ENCODE data around the gene ARHGAP24. TPM values are rescaled to one million over a fixed set of nuclear protein-coding genes. Genes with fewer than 3 reads are reported as not detected.

The ARHGAP24 gene
- polyA plus RNA-seq, 3 donors, result 12.5 to 32.0 (median 18.8) TPM

DNA sequence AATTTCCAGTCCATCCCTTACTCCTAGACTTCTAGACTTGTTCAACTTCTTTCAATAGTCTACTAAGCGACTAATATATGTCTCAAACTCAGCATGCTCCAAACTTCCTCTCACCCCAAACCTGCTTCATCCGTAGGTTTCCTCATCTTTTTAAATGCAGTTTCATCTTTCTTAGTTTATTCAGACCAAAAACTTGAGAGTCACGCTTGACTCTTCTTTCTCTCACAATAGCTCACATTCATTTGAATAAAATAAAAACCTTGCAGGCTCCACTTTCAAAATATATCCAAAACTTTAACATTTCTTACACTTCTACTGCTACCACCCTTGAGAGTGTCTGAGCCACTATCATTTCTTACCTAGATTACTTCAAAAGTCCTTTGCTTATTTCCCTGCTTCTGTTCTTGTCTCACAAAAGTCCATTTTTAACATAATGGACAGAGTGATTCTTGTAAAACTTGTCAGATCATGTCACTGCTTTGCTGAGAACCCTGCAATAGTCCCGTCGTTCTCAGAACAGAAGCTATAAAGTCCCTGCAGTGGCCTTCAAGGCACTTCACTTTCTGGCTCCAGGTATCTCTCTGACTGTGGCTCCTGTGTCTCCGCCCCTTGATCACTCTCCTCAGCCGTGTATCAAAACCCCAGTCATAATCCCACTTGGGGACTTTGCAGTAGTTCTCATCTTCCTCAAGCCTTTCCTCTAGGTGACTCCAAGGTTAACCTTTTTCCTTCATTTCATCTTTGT is 167.6 kb downstream of the ARHGAP24 start:
- H3K4me2 ChIP-seq (replicated peaks; ENCODE audit: extremely low read depth, low read length, poor library complexity, severe bottlenecking), result no peak overlapping the region
- H3K27me3 ChIP-seq (ENCODE audit: control insufficient read depth in 2 of 2, insufficient read depth in 2 of 2, low read length in 2 of 2), result no peaks in the 10 kb centered on the region
- Mint-ChIP-seq H3K27me3 (ENCODE audit: low read depth in 3 of 3) (peaks cover 0 to 2% (median 0%) of the 10 kb centered on the region in 3 donors), H3K4me3 (no peak overlapping the region), H3K36me3 (peaks cover 6 to 13% of the 10 kb centered on the region in 2 donors), H3K9me3 (peaks cover 0 to 3% (median 0%) of the 10 kb centered on the region in 7 donors), H3K27ac (no peak overlapping the region), H3K4me1 (no peaks in the 10 kb centered on the region)
- intact Hi-C loops (cut with micrococcal nuclease), result no loop called here
- DNase-seq, result no peak
- H3K4me1 ChIP-seq (ENCODE audit: control insufficient read depth in 1 of 2, insufficient read depth in 2 of 2, low read length in 2 of 2), result no peaks in the 10 kb centered on the region
- H3K27ac ChIP-seq (ENCODE audit: low read depth in 1 of 2, low read length in 2 of 2), result no peak overlapping the region
- H4K20me1 ChIP-seq (ENCODE audit: insufficient read depth, low read length), result no peaks in the 10 kb centered on the region
- H3K9me3 ChIP-seq (replicated peaks in 1 of 2; ENCODE audit: control insufficient read depth in 1 of 2, insufficient read depth in 1 of 2, low read length in 2 of 2), result no peaks in the 10 kb centered on the region
- no peaks in the 10 kb centered on the region for H3K79me2 ChIP-seq (ENCODE audit: insufficient read depth, low read length)
- no peak overlapping the region for H3K9ac ChIP-seq (ENCODE audit: insufficient read depth, low read length, poor library complexity, severe bottlenecking)
- 96% methylated on average over 6 of the region's 7 CpGs for WGBS (ENCODE audit: insufficient coverage)
- TF ChIP-seq, protein P1, sequence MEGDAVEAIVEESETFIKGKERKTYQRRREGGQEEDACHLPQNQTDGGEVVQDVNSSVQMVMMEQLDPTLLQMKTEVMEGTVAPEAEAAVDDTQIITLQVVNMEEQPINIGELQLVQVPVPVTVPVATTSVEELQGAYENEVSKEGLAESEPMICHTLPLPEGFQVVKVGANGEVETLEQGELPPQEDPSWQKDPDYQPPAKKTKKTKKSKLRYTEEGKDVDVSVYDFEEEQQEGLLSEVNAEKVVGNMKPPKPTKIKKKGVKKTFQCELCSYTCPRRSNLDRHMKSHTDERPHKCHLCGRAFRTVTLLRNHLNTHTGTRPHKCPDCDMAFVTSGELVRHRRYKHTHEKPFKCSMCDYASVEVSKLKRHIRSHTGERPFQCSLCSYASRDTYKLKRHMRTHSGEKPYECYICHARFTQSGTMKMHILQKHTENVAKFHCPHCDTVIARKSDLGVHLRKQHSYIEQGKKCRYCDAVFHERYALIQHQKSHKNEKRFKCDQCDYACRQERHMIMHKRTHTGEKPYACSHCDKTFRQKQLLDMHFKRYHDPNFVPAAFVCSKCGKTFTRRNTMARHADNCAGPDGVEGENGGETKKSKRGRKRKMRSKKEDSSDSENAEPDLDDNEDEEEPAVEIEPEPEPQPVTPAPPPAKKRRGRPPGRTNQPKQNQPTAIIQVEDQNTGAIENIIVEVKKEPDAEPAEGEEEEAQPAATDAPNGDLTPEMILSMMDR (IDR thresholded peaks at IDR 0.05), result no peak
- no peak overlapping the region for H2AFZ ChIP-seq (ENCODE audit: insufficient read depth, low read depth, low read length, poor library complexity, severe bottlenecking)
- H3K4me3 ChIP-seq (replicated peaks in 1 of 3; ENCODE audit: low read depth in 2 of 3, low read length in 3 of 3), result no peak overlapping the region
- H3K36me3 ChIP-seq (replicated peaks in 1 of 2; ENCODE audit: control insufficient read depth in 1 of 2, insufficient read depth in 2 of 2, low read length in 2 of 2), result no peaks in the 10 kb centered on the region

DNA sequence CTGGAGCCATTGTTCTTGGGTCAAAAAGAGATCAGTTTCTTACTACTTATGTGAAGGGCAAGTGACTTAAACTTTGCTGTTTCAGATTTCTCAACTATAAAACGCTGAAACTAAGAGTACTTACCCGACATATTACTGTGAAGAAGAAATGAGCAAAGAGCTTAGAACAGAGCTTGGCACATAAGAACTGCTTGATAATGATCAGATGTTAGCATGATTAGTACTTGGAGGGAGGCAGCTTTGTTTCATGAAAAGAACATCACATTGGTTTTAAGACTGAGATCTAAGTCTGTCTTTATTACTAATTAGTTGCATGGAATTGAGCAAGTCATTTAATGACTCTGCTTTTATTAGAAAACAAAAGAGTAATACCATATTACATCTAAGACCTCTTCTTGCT is 169.1 kb downstream of the ARHGAP24 start:
- Histone ChIP-seq H3K79me2 (ENCODE audit: insufficient read depth, low read length) (no peaks in the 10 kb centered on the region), H3K9ac (ENCODE audit: insufficient read depth, low read length, poor library complexity, severe bottlenecking) (no peak overlapping the region), H3K27ac (ENCODE audit: low read depth in 1 of 2, low read length in 2 of 2) (no peak overlapping the region), H3K4me2 (replicated peaks; ENCODE audit: extremely low read depth, low read length, poor library complexity, severe bottlenecking) (no peak overlapping the region), H3K9me3 (replicated peaks in 1 of 2; ENCODE audit: control insufficient read depth in 1 of 2, insufficient read depth in 1 of 2, low read length in 2 of 2) (no peaks in the 10 kb centered on the region), H3K27me3 (ENCODE audit: control insufficient read depth in 2 of 2, insufficient read depth in 2 of 2, low read length in 2 of 2) (no peaks in the 10 kb centered on the region), H2AFZ (ENCODE audit: insufficient read depth, low read depth, low read length, poor library complexity, severe bottlenecking) (no peak overlapping the region), H3K36me3 (replicated peaks in 1 of 2; ENCODE audit: control insufficient read depth in 1 of 2, insufficient read depth in 2 of 2, low read length in 2 of 2) (no peaks in the 10 kb centered on the region), H3K4me3 (replicated peaks in 1 of 3; ENCODE audit: low read depth in 2 of 3, low read length in 3 of 3) (no peak overlapping the region), H3K4me1 (ENCODE audit: control insufficient read depth in 1 of 2, insufficient read depth in 2 of 2, low read length in 2 of 2) (no peaks in the 10 kb centered on the region), H4K20me1 (ENCODE audit: insufficient read depth, low read length) (no peaks in the 10 kb centered on the region)
- H3K4me1 Mint-ChIP-seq, result no peaks in the 10 kb centered on the region
- intact Hi-C loops (cut with micrococcal nuclease), result no loop called here
- no peak for DNase-seq
- no peak overlapping the region for H3K27ac Mint-ChIP-seq
- no peaks in the 10 kb centered on the region for H3K27me3 Mint-ChIP-seq (ENCODE audit: low read depth in 3 of 3)
- peaks cover 0 to 3% (median 0%) of the 10 kb centered on the region in 7 donors for H3K9me3 Mint-ChIP-seq
- TF ChIP-seq, protein P1 (IDR thresholded peaks at IDR 0.05), result no peak
- H3K4me3 Mint-ChIP-seq, result no peak overlapping the region
- WGBS (ENCODE audit: insufficient coverage), result 100% methylated on average over 2 of the region's 2 CpGs
- peaks cover 11 to 18% of the 10 kb centered on the region in 2 donors for H3K36me3 Mint-ChIP-seq

Measured in CD14-positive monocyte (primary cell).